ENCODE data around the gene MCOLN1. TPM values are rescaled to one million over a fixed set of nuclear protein-coding genes. Genes with fewer than 3 reads are reported as not detected.

MCOLN1 gene
- total RNA-seq, 5 donors from 2014 or later (not counting 1 experiment from before 2014, with no cell fraction given) = 13.0 to 16.7 (median 15.3) TPM

DNA sequence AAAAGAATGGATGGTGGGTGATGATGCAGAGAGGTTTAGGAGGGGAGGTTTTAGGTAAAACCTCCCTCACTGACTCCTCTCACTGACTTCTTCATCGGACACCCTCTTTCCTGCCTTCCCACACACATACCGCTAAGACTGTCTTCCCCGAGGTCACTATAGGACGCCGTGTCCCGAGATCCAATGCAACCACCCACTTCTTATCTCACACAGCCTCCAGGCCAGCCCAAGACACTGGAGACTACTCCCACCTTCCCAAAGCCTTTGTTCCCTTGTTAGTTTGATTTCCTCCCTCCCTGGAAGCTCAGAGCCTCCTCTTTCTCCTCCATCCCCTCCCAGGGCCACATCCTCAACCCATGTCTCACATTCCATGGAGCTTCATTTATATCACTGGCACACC, 56.8 kb downstream of the MCOLN1 start:
- Mint-ChIP-seq H3K27me3 (peaks cover 5 to 17% of the 10 kb centered on the region in 2 donors), H3K4me1 (no peaks in the 10 kb centered on the region), H3K36me3 (no peaks in the 10 kb centered on the region), H3K4me3 (no peak overlapping the region), H3K9me3 (no peaks in the 10 kb centered on the region), H3K27ac (no peak overlapping the region)
- H3K4me1 ChIP-seq (ENCODE audit: control insufficient read depth in 1 of 2, extremely low read depth in 1 of 2, insufficient read depth in 2 of 2, low read length in 2 of 2) = no peaks in the 10 kb centered on the region
- WGBS (ENCODE audit: insufficient coverage) = 93% methylated on average over 5 of the region's 6 CpGs
- CTCF ChIA-PET = interaction anchor here in 1 of 2 donors (0.5 kb wide), 1 partner anchor 225 kb away, joined by 3 read pairs; no protein-coding TSS in a partner anchor
- no peak overlapping the region for H3K4me3 ChIP-seq (ENCODE audit: control insufficient read depth in 1 of 2, extremely low read depth in 1 of 2, low read length in 1 of 2)
- H3K27me3 ChIP-seq (replicated peaks in 1 of 2; ENCODE audit: control insufficient read depth in 2 of 2, extremely low read depth in 1 of 2, insufficient read depth in 2 of 2, low read length in 1 of 2) = peaks cover 0 to 12% of the 10 kb centered on the region in 2 experiments
- no peaks in the 10 kb centered on the region for H3K36me3 ChIP-seq (ENCODE audit: control insufficient read depth in 2 of 2, extremely low read depth in 1 of 2, insufficient read depth in 1 of 2, low read length in 1 of 2)
- H3K9me3 ChIP-seq = no peaks in the 10 kb centered on the region
- no peak overlapping the region for H3K27ac ChIP-seq (ENCODE audit: low read length)
- POLR2A ChIA-PET = no interaction called here
- ATAC-seq (replicated peaks in 1 of 4) (no peak), DNase-seq (no peak)

DNA sequence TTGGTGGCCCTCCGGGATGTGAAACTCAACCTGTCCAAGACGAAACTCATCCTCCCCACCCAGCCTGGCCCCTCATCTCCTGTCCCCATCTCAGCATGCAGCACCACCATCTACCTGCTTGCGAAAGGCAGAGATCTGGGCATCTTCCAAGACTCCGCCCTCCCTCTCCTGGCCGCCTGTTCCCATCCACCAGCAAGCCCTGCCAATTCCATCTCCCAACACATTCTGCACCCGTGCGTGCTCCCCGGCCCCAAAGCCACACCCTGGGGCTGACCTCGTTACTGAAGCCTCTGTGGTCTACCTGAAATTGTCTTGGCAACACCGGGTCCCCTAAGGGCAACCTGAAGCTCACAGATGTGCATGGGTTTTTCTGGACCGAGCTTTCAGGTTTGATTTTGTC, 60.0 kb downstream of the MCOLN1 start:
- no peaks in the 10 kb centered on the region for H3K36me3 Mint-ChIP-seq
- WGBS (ENCODE audit: insufficient coverage) = 67% methylated on average over 8 of the region's 11 CpGs
- POLR2A ChIA-PET = no interaction called here
- Histone ChIP-seq H3K27ac (ENCODE audit: low read length) (no peak overlapping the region), H3K9me3 (no peaks in the 10 kb centered on the region), H3K4me3 (ENCODE audit: control insufficient read depth in 1 of 2, extremely low read depth in 1 of 2, low read length in 1 of 2) (no peak overlapping the region), H3K27me3 (replicated peaks in 1 of 2; ENCODE audit: control insufficient read depth in 2 of 2, extremely low read depth in 1 of 2, insufficient read depth in 2 of 2, low read length in 1 of 2) (peaks cover 0 to 17% of the 10 kb centered on the region in 2 experiments), H3K4me1 (ENCODE audit: control insufficient read depth in 1 of 2, extremely low read depth in 1 of 2, insufficient read depth in 2 of 2, low read length in 2 of 2) (no peaks in the 10 kb centered on the region), H3K36me3 (ENCODE audit: control insufficient read depth in 2 of 2, extremely low read depth in 1 of 2, insufficient read depth in 1 of 2, low read length in 1 of 2) (no peaks in the 10 kb centered on the region)
- CTCF ChIA-PET = interaction anchor here (0.6 to 1.0 kb wide), 2 partner anchors 8 to 14 kb away, joined by 3 to 6 read pairs; no protein-coding TSS in a partner anchor
- DNase-seq (no peak), ATAC-seq (replicated peaks in 1 of 4) (no peak)
- H3K9me3 Mint-ChIP-seq = no peaks in the 10 kb centered on the region
- no peak overlapping the region for H3K27ac Mint-ChIP-seq
- no peaks in the 10 kb centered on the region for H3K4me1 Mint-ChIP-seq
- H3K27me3 Mint-ChIP-seq = peaks cover 0 to 4% of the 10 kb centered on the region in 2 donors
- no peak overlapping the region for H3K4me3 Mint-ChIP-seq

Other genes starting within 250 kb of the MCOLN1 start
- gene INSR, start 228.2 kb upstream of the MCOLN1 start, total RNA-seq = 1 to 10 TPM; 2.4 to 3.8 (median 2.6) TPM
- gene ARHGEF18, start 173.7 kb upstream of the MCOLN1 start, total RNA-seq = 100 to 1,000 TPM; 111 to 145 (median 126) TPM
- gene PEX11G, start 33.6 kb upstream of the MCOLN1 start, total RNA-seq = 1 to 10 TPM in 1 of 5 donors, under 1 TPM in 3, not detected in 1; 0.35 to 1.1 (median 0.67) TPM
- 10 to 100 TPM in 1 of 5 donors, 1 to 10 TPM in 4; 4.3 to 10.3 (median 8.5) TPM for gene ZNF358, start 6.5 kb upstream of the MCOLN1 start, total RNA-seq
- gene PNPLA6, start 13.1 kb downstream of the MCOLN1 start, total RNA-seq = 100 to 1,000 TPM in 3 of 5 donors, 10 to 100 TPM in 2; 88.4 to 158 (median 125) TPM
- 1 to 10 TPM in 2 of 5 donors, under 1 TPM in 3; 0.47 to 1.3 (median 0.51) TPM for gene CAMSAP3, start 73.2 kb downstream of the MCOLN1 start, total RNA-seq
- 10 to 100 TPM; 59.9 to 82.6 (median 78.1) TPM for gene XAB2, start 106.9 kb downstream of the MCOLN1 start, total RNA-seq
- gene PET100, start 107.2 kb downstream of the MCOLN1 start, total RNA-seq = 100 to 1,000 TPM; 105 to 139 (median 110) TPM
- gene PCP2, start 111.1 kb downstream of the MCOLN1 start, total RNA-seq = 1 to 10 TPM; 1.6 to 8.9 (median 5.9) TPM
- 100 to 1,000 TPM; 185 to 229 (median 228) TPM for gene STXBP2, start 114.5 kb downstream of the MCOLN1 start, total RNA-seq
- 1 to 10 TPM in 1 of 5 donors, not detected in 4; 1.6 TPM for gene RETN, start 146.4 kb downstream of the MCOLN1 start, total RNA-seq
- gene MCEMP1, start 154.5 kb downstream of the MCOLN1 start, total RNA-seq = under 1 TPM in 1 of 5 donors, not detected in 4; 0.26 TPM
- 10 to 100 TPM; 39.2 to 75.3 (median 69.4) TPM for gene TRAPPC5, start 158.2 kb downstream of the MCOLN1 start, total RNA-seq
- gene FCER2, start 179.5 kb downstream of the MCOLN1 start, total RNA-seq = 1 to 10 TPM in 3 of 5 donors, under 1 TPM in 2; 0.90 to 2.5 (median 1.2) TPM
- gene CLEC4G, start 209.5 kb downstream of the MCOLN1 start, total RNA-seq = not detected
- gene CD209, start 224.9 kb downstream of the MCOLN1 start, total RNA-seq = under 1 TPM in 1 of 5 donors, not detected in 4; 0.07 TPM
- gene CLEC4M, start 240.6 kb downstream of the MCOLN1 start, total RNA-seq = under 1 TPM in 2 of 5 donors, not detected in 3; 0.20 to 0.30 TPM